HepG2 (cell line): Measurements from ENCODE around the gene MED12L. TPM values are rescaled to one million over a fixed set of nuclear protein-coding genes. Genes with fewer than 3 reads are reported as not detected.

Source experiments
- ATAC-seq: fragments of 200-7000 bp; cut with Tn5 transposase; 3 replicates; pipeline ENCODE4 v1.9.1; 2020; ENCODE audit warnings: mild to moderate bottlenecking, moderate library complexity
- BruUV-seq: library from RNA; stranded (reverse); fragments of 400-500 nt; replicated peaks from 2 replicates; lab custom pipeline; 2021; lab: Mats Ljungman, UMichigan
- CTCF ChIA-PET: fragments of 300-600 bp; formaldehyde crosslinking; extraction: SDS; loops from one replicate; lab custom pipeline; 2021; ENCODE audit warnings: low total read pairs, inconsistent platforms, low intra/inter-chr PET ratio; lab: Yijun Ruan, JAX
- POLR2A ChIA-PET: fragments of 350-600 bp; sonication (Branson Sonifier 250); formaldehyde crosslinking; loops from one replicate; lab custom pipeline; 2020; ENCODE audit warnings: antibody characterized with exemption, inconsistent platforms; lab: Yijun Ruan, JAX
- DNase-seq: peaks from one replicate; pipeline ENCODE4 v3.0.0-alpha.2; 2015; ENCODE audit warnings: low spot score
- FAIRE-seq: peaks from 3 replicates; lab custom pipeline; 2011; peaks lifted over from hg19 to GRCh38; lab: Jason Lieb, UNC
- H2AFZ ChIP-seq: one replicate; pipeline ENCODE4 v1.6.1; 2011; ENCODE audit warnings: low read length, inconsistent platforms
- H3K27ac ChIP-seq: fragments of 300-600 bp; 3 replicates; pipeline ENCODE4 v1.8.0; 2011; ENCODE audit warnings: mixed run types, mild to moderate bottlenecking, mixed read lengths, low read length, inconsistent platforms; ENCODE audit not compliant: insufficient read depth; ENCODE audit errors: extremely low read length
- H3K27me3 ChIP-seq, 2 experiments: fragments of 200-600 bp in 1 of 2; 2 replicates in 1 of 2; 3 replicates in 1 of 2; pipeline versions ENCODE4 v1.6.0 to v1.8.0; 2011; ENCODE audit warnings: low read length in 2 of 2, mild to moderate bottlenecking in 2 of 2, moderate library complexity in 2 of 2, inconsistent platforms in 1 of 2; ENCODE audit not compliant: insufficient read depth in 2 of 2, control insufficient read depth in 1 of 2
- H3K36me3 ChIP-seq, 2 experiments: fragments of 200-600 bp in 1 of 2; replicated peaks in 1 of 2; 2 replicates in 1 of 2; 3 replicates in 1 of 2; pipeline versions ENCODE4 v1.5.1 to v1.8.0; 2011; ENCODE audit warnings: low read length in 2 of 2, inconsistent platforms in 1 of 2; ENCODE audit not compliant: insufficient read depth in 2 of 2, control insufficient read depth in 1 of 2
- H3K4me1 ChIP-seq: 2 replicates; pipeline ENCODE4 v1.5.1; 2012; ENCODE audit warnings: low read length, inconsistent platforms; ENCODE audit not compliant: insufficient read depth
- H3K4me2 ChIP-seq: 2 replicates; pipeline ENCODE4 v1.6.0; 2011; ENCODE audit warnings: low read depth, low read length, inconsistent platforms
- H3K4me3 ChIP-seq, 3 experiments: fragments of 200-600 bp in 1 of 3; sonication (generic), shearing (Covaris generic) in 1 of 3; replicated peaks in 1 of 3; 2 replicates each; pipeline ENCODE4 v1.5.1; 2011 to 2016; ENCODE audit warnings: low read length in 3 of 3, inconsistent platforms in 2 of 3, low read depth in 2 of 3, mild to moderate bottlenecking in 2 of 3, control low read depth in 1 of 3, mixed read lengths in 1 of 3; ENCODE audit not compliant: insufficient read depth in 1 of 3
- H3K79me2 ChIP-seq: one replicate; pipeline ENCODE4 v1.6.1; 2011; ENCODE audit warnings: low read length, inconsistent platforms; ENCODE audit not compliant: insufficient read depth
- H3K9ac ChIP-seq: 2 replicates; pipeline ENCODE4 v1.6.0; 2011; ENCODE audit warnings: mild to moderate bottlenecking, low read depth, low read length, inconsistent platforms; ENCODE audit not compliant: insufficient read depth
- H3K9me3 ChIP-seq: 2 replicates; pipeline ENCODE4 v1.5.1; 2012; ENCODE audit warnings: mild to moderate bottlenecking, low read length
- H4K20me1 ChIP-seq: 2 replicates; pipeline ENCODE4 v1.6.0; 2011; ENCODE audit warnings: inconsistent platforms, mild to moderate bottlenecking, low read length, moderate library complexity; ENCODE audit not compliant: insufficient read depth
- CAMTA2 ChIP-seq: sonication (generic); formaldehyde crosslinking; IDR thresholded peaks from 2 replicates; pipeline ENCODE4 v1.4.0; 2020; ENCODE audit warnings: mild to moderate bottlenecking, missing genetic modification reagents, borderline replicate concordance
- GFI1 ChIP-seq: sonication (generic); formaldehyde crosslinking; IDR thresholded peaks from 2 replicates; pipeline ENCODE4 v1.5.0; 2020; ENCODE audit warnings: missing genetic modification reagents, mild to moderate bottlenecking, borderline replicate concordance
- HES4 ChIP-seq: sonication (generic); formaldehyde crosslinking; IDR thresholded peaks from 2 replicates; pipeline ENCODE4 v1.9.0; 2021; ENCODE audit warnings: mild to moderate bottlenecking, missing genetic modification reagents, borderline replicate concordance
- KLF9 ChIP-seq: IDR thresholded peaks from 2 replicates; pipeline ENCODE4 v1.6.1; 2016; ENCODE audit warnings: low read depth
- NFYB ChIP-seq: sonication (generic); formaldehyde crosslinking; IDR thresholded peaks from 2 replicates; pipeline ENCODE4 v1.4.0; 2020; ENCODE audit warnings: missing genetic modification reagents
- PHF21A ChIP-seq: sonication (generic); formaldehyde crosslinking; IDR thresholded peaks from 2 replicates; pipeline ENCODE4 v1.5.0; 2020; ENCODE audit warnings: mild to moderate bottlenecking, missing genetic modification reagents
- SRY ChIP-seq: sonication (generic); formaldehyde crosslinking; IDR thresholded peaks from 2 replicates; pipeline ENCODE4 v1.8.0; 2022; ENCODE audit warnings: mild to moderate bottlenecking, missing genetic modification reagents
- SYNCRIP ChIP-seq: fragments of 200-400 bp; formaldehyde crosslinking; IDR thresholded peaks from 2 replicates; pipeline ENCODE4 v1.6.1; 2018; ENCODE audit warnings: mild to moderate bottlenecking, low read depth, low read length; ENCODE audit not compliant: insufficient read depth
- YEATS2 ChIP-seq: sonication (generic); formaldehyde crosslinking; IDR thresholded peaks from 2 replicates; pipeline ENCODE4 v1.4.0; 2020; ENCODE audit warnings: missing genetic modification reagents, borderline replicate concordance
- ZBTB49 ChIP-seq: sonication (generic); formaldehyde crosslinking; IDR thresholded peaks from 2 replicates; pipeline ENCODE4 v1.4.0; 2020; ENCODE audit warnings: missing genetic modification reagents, borderline replicate concordance
- ZNF143 ChIP-seq: sonication (generic); formaldehyde crosslinking; IDR thresholded peaks from 2 replicates; pipeline ENCODE4 v1.4.0; 2020; ENCODE audit warnings: missing genetic modification reagents
- ZNF367 ChIP-seq: sonication (generic); formaldehyde crosslinking; IDR thresholded peaks from 2 replicates; pipeline ENCODE4 v1.4.0; 2020; ENCODE audit warnings: missing genetic modification reagents, borderline replicate concordance
- ZNF549 ChIP-seq: sonication (generic); formaldehyde crosslinking; IDR thresholded peaks from 2 replicates; pipeline ENCODE4 v1.5.0; 2020; ENCODE audit warnings: missing genetic modification reagents
- ZNF563 ChIP-seq: sonication (generic); formaldehyde crosslinking; IDR thresholded peaks from 2 replicates; pipeline ENCODE4 v1.8.0; 2022; ENCODE audit warnings: mild to moderate bottlenecking, moderate library complexity, missing genetic modification reagents
- ZNF710 ChIP-seq: sonication (generic); formaldehyde crosslinking; IDR thresholded peaks from 2 replicates; pipeline ENCODE4 v1.5.0; 2020; ENCODE audit warnings: mild to moderate bottlenecking, missing genetic modification reagents, borderline replicate concordance
- ZNF772 ChIP-seq: sonication (generic); formaldehyde crosslinking; IDR thresholded peaks from 2 replicates; pipeline ENCODE4 v1.5.0; 2020; ENCODE audit warnings: mild to moderate bottlenecking, missing genetic modification reagents
- in situ Hi-C: cut with HindIII; loops from 2 replicates; pipeline ENCODE4 v1.10.0; 2017; ENCODE audit warnings: low pct_unique_long_range_greater_than_20kb; ENCODE audit not compliant: extremely low pct_ligation_motif_present
- intact Hi-C: fragments of 100-400 bp; cut with micrococcal nuclease; formaldehyde crosslinking; loops from one replicate; pipeline ENCODE4 v1.10.0; 2022; ENCODE audit not compliant: unreplicated experiment
- polyA plus RNA-seq, 8 experiments: library from polyadenylated mRNA; depleted of rRNA in 3 of 8; stranded (reverse) in 7 of 8; unstranded in 1 of 8; fragments of >200 nt; fragmentation: Illumina TruSeq in 4 of 8; extraction: Trizol in 4 of 8; gene quantifications; 2 replicates each; pipeline versions ENCODE4 v1.2.1 to v1.2.3, GENCODE V29; 2011 to 2016; ENCODE audit warnings: low read depth in 4 of 8, missing spikeins in 1 of 8, mixed read lengths in 1 of 8; ENCODE audit not compliant: insufficient read depth in 1 of 8
- total RNA-seq, 5 experiments: library from RNA; depleted of rRNA; stranded (reverse); fragments of >200 nt; fragmentation: Illumina TruSeq; extraction: Trizol; gene quantifications; 2 replicates each; pipeline ENCODE4 v1.2.3, GENCODE V29; 2016; ENCODE audit warnings: low read depth in 1 of 5
- TF ChIP-seq, protein P1 (sequence below): sonication (generic); formaldehyde crosslinking; IDR thresholded peaks from 2 replicates; pipeline ENCODE4 v1.5.0; 2020; ENCODE audit warnings: missing genetic modification reagents

The MED12L gene
- total and polyA plus RNA-seq, 2 of the 13 experiments (the other 11 are each of a cell fraction or from before 2014, with no cell fraction given), result 0.07 to 0.64 TPM

GRCh38 chr3:151123827-151124226, 38.4 kb downstream of the MED12L start:
- Histone ChIP-seq H3K36me3 (no peaks in the 10 kb centered on the region), H4K20me1 (no peaks in the 10 kb centered on the region), H2AFZ (no peak overlapping the region)
- no peak for TF ChIP-seq SRY (CRISPR knock-in tag)
- TF ChIP-seq CAMTA2, result no peak
- no peak for TF ChIP-seq ZNF710
- TF ChIP-seq KLF9 (CRISPR knock-in tag), result no peak
- no peak for TF ChIP-seq ZNF367 (CRISPR knock-in tag)
- TF ChIP-seq YEATS2, result no peak
- TF ChIP-seq ZNF563 (CRISPR knock-in tag), result no peak
- TF ChIP-seq ZBTB49 (CRISPR knock-in tag), result no peak
- no peak for TF ChIP-seq ZNF772
- TF ChIP-seq, protein P1, sequence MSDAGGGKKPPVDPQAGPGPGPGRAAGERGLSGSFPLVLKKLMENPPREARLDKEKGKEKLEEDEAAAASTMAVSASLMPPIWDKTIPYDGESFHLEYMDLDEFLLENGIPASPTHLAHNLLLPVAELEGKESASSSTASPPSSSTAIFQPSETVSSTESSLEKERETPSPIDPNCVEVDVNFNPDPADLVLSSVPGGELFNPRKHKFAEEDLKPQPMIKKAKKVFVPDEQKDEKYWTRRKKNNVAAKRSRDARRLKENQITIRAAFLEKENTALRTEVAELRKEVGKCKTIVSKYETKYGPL (CRISPR knock-in tag), result no peak
- TF ChIP-seq ZNF549, result no peak
- TF ChIP-seq ZNF143 (CRISPR knock-in tag), result no peak
- TF ChIP-seq HES4 (CRISPR knock-in tag), result no peak
- TF ChIP-seq SYNCRIP, result no peak
- no peak for TF ChIP-seq GFI1 (CRISPR knock-in tag)
- TF ChIP-seq PHF21A (CRISPR knock-in tag), result no peak
- no peak for TF ChIP-seq NFYB
- TF ChIP-seq, all 625 proteins: peak for 0
- H3K79me2 ChIP-seq, result no peaks in the 10 kb centered on the region
- H3K4me2 ChIP-seq, result no peak overlapping the region
- no peak overlapping the region for H3K9ac ChIP-seq
- H3K27me3 ChIP-seq, result no peaks in the 10 kb centered on the region
- ChIA-PET CTCF (no interaction called here), POLR2A (no interaction called here)
- no peak for ATAC-seq
- in situ Hi-C loops, result no loop called here
- intact Hi-C loops, result no loop called here
- no peaks in the 10 kb centered on the region for H3K9me3 ChIP-seq
- DNase-seq, result no peak
- FAIRE-seq, result no peak
- no peaks in the 10 kb centered on the region for H3K4me1 ChIP-seq
- H3K27ac ChIP-seq, result no peak overlapping the region
- H3K4me3 ChIP-seq, result no peak overlapping the region
- BruUV-seq, result no TSS peak
